GM19240 (cell line): ENCODE measurements around the gene METTL25B.
A peak's percentile ranks its signal among the peaks of the same experiment; 100 is the strongest.

Experiments used
- DNase-seq: peaks from one replicate; pipeline ENCODE4 v3.0.0; 2011; ENCODE audit warnings: low spot score; ENCODE audit not compliant: insufficient read length

Gene METTL25B

GRCh38 chr1:156767101-156767878 is 39.0 kb downstream of the METTL25B start, which contains the start of gene PRCC:
Gene PRCC (plus strand): TSS chr1:156767535. CDS start chr1:156767772, 237 bp downstream.
- peak; percentile 91 for DNase-seq

- no peak for DNase-seq
Measured at GRCh38 chr1:156767879-156768604, 39.8 kb downstream of the METTL25B start.

GRCh38 chr1:156768610-156769295 is 40.5 kb downstream of the METTL25B start:
- no peak for DNase-seq

GRCh38 chr1:156772222-156772621 is 44.0 kb downstream of the METTL25B start:
- DNase-seq: no peak

GRCh38 chr1:156772728-156773497 is 44.6 kb downstream of the METTL25B start:
- DNase-seq: no peak

GRCh38 chr1:156773607-156774006 is 45.3 kb downstream of the METTL25B start:
- DNase-seq: no peak

GRCh38 chr1:156775799-156776198 is 47.5 kb downstream of the METTL25B start:
- DNase-seq: no peak

- no peak for DNase-seq
Measured at GRCh38 chr1:156776942-156777341, 48.7 kb downstream of the METTL25B start.

- no peak for DNase-seq
Measured at GRCh38 chr1:156777573-156777972, 49.3 kb downstream of the METTL25B start.

GRCh38 chr1:156781585-156782186 is 53.4 kb downstream of the METTL25B start:
- no peak for DNase-seq

- no peak for DNase-seq
Measured at GRCh38 chr1:156785458-156785857, 57.2 kb downstream of the METTL25B start.
